ENCODE data around the gene LUZP1.

DNA sequence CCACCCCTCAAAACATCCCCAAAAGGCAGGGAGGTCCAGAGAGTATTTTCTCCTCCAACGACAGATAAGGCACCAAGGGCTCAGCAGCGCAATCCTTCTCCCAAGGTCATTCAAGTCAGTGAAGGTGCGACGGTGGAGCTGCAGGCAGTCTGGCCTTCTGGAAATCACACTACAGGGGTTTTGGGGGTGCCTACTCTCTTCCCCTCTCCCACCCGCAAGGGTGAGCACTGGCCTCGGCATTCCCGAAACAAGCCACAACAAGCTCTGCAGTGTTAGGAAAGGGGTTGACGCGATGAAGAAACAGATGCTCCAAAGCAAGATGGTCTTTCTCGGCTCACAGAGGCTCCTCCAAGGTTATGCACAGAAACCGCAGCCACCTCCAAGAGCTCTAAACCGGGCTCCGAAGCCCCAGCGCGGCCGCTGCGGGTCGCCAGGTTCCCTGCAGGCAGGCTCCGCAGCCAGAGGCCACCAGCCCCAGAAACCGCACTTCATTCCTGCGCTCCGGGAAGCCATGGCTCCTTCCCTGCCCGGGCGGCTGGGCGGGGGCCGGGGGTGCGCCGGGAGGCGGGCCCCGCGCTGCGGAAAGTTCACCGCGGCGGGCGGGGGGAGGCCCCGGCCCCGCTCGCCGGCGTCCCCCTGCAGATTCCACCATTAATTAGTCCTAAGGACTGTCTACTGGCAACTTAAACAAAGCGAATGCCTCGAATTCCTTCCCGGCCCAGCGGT is 1.1 kb downstream of the LUZP1 start:
- no peak for TF ChIP-seq CTCF (IDR thresholded peaks at IDR 0.05)
- TF ChIP-seq POLR2A (IDR thresholded peaks at IDR 0.05): no peak
- TF ChIP-seq EP300 (IDR thresholded peaks at IDR 0.05): no peak

All from ovary (tissue), 3 donors.